Measurements from ENCODE around the gene KIRREL2. TPM values are rescaled to one million over a fixed set of nuclear protein-coding genes. Genes with fewer than 3 reads are reported as not detected.

KIRREL2 gene
- total and polyA plus RNA-seq, 2 experiments from 2014 or later, result 3.6 to 9.9 TPM

DNA sequence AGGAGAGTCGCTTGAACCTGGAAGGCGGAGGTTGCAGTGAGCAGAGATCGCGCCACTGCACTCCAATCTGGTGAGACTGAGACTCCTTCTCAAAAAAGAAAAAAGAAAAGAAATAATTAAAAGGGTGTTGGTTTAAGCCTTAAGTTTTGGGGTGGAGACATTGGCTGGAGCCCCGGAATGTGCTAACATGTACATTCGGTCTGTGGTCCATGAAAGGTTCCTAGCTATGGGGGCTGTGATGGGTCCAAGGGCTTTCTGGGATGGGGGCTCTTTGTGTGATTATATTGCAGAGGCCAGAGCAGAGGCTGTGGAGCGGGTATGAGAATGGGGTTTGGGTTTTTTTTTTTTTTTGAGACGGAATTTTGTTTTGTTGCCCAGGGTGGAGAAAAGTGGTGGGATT, 29.2 kb downstream of the KIRREL2 start:
- Histone ChIP-seq H3K79me2 (replicated peaks; ENCODE audit: insufficient read depth) (no peaks in the 10 kb centered on the region), H3K4me1 (ENCODE audit: insufficient read depth) (no peaks in the 10 kb centered on the region), H3K4me3 (no peak overlapping the region), H3K27ac (ENCODE audit: low read depth) (no peak overlapping the region), H3K36me3 (ENCODE audit: insufficient read depth) (peaks cover 8% of the 10 kb centered on the region; the same call in 1 of the 2 replicates), H3K4me2 (no peak overlapping the region), H2AFZ (no peak overlapping the region), H3K27me3 (ENCODE audit: insufficient read depth) (no peaks in the 10 kb centered on the region), H3K9me2 (ENCODE audit: insufficient read depth) (no peaks in the 10 kb centered on the region), H3F3A (replicated peaks; ENCODE audit: low read depth) (no peaks in the 10 kb centered on the region), H4K20me1 (replicated peaks; ENCODE audit: insufficient read depth) (peaks cover under 1% of the 10 kb centered on the region; the same call in 1 of the 2 replicates)
- TF ChIP-seq NANOG (IDR thresholded peaks at IDR 0.05; ENCODE audit: borderline replicate concordance), result no peak
- H3K4me3 Mint-ChIP-seq, result no peak overlapping the region
- H3K9me3 Mint-ChIP-seq, result no peaks in the 10 kb centered on the region
- H3K4me1 Mint-ChIP-seq, result no peaks in the 10 kb centered on the region
- H3K27me3 Mint-ChIP-seq (ENCODE audit: insufficient read depth, low read depth, poor library complexity), result peaks cover 13% of the 10 kb centered on the region
- ATAC-seq (no peak), DNase-seq (ENCODE audit: low spot score) (no peak)
- H3K36me3 Mint-ChIP-seq (ENCODE audit: low read depth), result peaks cover 42% of the 10 kb centered on the region
- H3K27ac Mint-ChIP-seq, result no peak overlapping the region

DNA sequence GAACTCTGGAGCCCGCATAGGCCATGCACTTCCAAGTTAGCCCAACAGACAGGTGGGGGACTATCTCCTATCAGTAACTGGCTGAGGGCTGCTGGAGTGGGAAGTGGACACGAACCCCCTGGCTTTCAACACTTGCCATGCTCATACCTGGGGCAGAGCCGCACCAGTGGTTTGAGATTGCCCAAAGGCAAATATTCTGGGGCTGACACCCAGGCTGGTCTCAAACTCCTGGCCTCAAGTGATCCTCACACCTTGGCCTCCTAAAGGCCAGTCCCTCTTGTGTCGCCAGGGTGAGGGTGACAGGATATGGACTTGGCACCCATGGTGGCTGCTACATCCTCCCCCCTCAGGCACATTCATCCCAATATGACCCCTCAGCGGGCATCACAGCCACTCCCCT, 30.5 kb downstream of the KIRREL2 start:
- Histone ChIP-seq H3K36me3 (ENCODE audit: insufficient read depth) (peaks cover 8% of the 10 kb centered on the region; the same call in 1 of the 2 replicates), H3K9me2 (ENCODE audit: insufficient read depth) (no peaks in the 10 kb centered on the region), H3F3A (replicated peaks; ENCODE audit: low read depth) (no peaks in the 10 kb centered on the region), H3K4me1 (ENCODE audit: insufficient read depth) (no peaks in the 10 kb centered on the region), H3K27ac (ENCODE audit: low read depth) (no peak overlapping the region), H4K20me1 (replicated peaks; ENCODE audit: insufficient read depth) (peaks cover 4% of the 10 kb centered on the region; the same call in 1 of the 2 replicates), H3K79me2 (replicated peaks; ENCODE audit: insufficient read depth) (no peaks in the 10 kb centered on the region), H3K4me2 (no peak overlapping the region), H3K27me3 (ENCODE audit: insufficient read depth) (no peaks in the 10 kb centered on the region), H2AFZ (no peak overlapping the region), H3K4me3 (no peak overlapping the region)
- H3K4me3 Mint-ChIP-seq, result no peak overlapping the region
- DNase-seq (ENCODE audit: low spot score), result no peak
- no peaks in the 10 kb centered on the region for H3K9me3 Mint-ChIP-seq
- H3K27me3 Mint-ChIP-seq (ENCODE audit: insufficient read depth, low read depth, poor library complexity), result peaks cover 13% of the 10 kb centered on the region
- peaks cover 45% of the 10 kb centered on the region for H3K36me3 Mint-ChIP-seq (ENCODE audit: low read depth)
- no peak for ATAC-seq
- H3K4me1 Mint-ChIP-seq, result no peaks in the 10 kb centered on the region
- no peak overlapping the region for H3K27ac Mint-ChIP-seq
- TF ChIP-seq NANOG (IDR thresholded peaks at IDR 0.05; ENCODE audit: borderline replicate concordance), result no peak
- TF ChIP-seq, protein P1, sequence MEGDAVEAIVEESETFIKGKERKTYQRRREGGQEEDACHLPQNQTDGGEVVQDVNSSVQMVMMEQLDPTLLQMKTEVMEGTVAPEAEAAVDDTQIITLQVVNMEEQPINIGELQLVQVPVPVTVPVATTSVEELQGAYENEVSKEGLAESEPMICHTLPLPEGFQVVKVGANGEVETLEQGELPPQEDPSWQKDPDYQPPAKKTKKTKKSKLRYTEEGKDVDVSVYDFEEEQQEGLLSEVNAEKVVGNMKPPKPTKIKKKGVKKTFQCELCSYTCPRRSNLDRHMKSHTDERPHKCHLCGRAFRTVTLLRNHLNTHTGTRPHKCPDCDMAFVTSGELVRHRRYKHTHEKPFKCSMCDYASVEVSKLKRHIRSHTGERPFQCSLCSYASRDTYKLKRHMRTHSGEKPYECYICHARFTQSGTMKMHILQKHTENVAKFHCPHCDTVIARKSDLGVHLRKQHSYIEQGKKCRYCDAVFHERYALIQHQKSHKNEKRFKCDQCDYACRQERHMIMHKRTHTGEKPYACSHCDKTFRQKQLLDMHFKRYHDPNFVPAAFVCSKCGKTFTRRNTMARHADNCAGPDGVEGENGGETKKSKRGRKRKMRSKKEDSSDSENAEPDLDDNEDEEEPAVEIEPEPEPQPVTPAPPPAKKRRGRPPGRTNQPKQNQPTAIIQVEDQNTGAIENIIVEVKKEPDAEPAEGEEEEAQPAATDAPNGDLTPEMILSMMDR (conservative IDR thresholded peaks at IDR 0.05; ENCODE audit: low read depth in 2 of 2), result no peak
- TF ChIP-seq ZNF114 (CRISPR knock-in tag; IDR thresholded peaks at IDR 0.05), result no peak
- TF ChIP-seq, protein P2, sequence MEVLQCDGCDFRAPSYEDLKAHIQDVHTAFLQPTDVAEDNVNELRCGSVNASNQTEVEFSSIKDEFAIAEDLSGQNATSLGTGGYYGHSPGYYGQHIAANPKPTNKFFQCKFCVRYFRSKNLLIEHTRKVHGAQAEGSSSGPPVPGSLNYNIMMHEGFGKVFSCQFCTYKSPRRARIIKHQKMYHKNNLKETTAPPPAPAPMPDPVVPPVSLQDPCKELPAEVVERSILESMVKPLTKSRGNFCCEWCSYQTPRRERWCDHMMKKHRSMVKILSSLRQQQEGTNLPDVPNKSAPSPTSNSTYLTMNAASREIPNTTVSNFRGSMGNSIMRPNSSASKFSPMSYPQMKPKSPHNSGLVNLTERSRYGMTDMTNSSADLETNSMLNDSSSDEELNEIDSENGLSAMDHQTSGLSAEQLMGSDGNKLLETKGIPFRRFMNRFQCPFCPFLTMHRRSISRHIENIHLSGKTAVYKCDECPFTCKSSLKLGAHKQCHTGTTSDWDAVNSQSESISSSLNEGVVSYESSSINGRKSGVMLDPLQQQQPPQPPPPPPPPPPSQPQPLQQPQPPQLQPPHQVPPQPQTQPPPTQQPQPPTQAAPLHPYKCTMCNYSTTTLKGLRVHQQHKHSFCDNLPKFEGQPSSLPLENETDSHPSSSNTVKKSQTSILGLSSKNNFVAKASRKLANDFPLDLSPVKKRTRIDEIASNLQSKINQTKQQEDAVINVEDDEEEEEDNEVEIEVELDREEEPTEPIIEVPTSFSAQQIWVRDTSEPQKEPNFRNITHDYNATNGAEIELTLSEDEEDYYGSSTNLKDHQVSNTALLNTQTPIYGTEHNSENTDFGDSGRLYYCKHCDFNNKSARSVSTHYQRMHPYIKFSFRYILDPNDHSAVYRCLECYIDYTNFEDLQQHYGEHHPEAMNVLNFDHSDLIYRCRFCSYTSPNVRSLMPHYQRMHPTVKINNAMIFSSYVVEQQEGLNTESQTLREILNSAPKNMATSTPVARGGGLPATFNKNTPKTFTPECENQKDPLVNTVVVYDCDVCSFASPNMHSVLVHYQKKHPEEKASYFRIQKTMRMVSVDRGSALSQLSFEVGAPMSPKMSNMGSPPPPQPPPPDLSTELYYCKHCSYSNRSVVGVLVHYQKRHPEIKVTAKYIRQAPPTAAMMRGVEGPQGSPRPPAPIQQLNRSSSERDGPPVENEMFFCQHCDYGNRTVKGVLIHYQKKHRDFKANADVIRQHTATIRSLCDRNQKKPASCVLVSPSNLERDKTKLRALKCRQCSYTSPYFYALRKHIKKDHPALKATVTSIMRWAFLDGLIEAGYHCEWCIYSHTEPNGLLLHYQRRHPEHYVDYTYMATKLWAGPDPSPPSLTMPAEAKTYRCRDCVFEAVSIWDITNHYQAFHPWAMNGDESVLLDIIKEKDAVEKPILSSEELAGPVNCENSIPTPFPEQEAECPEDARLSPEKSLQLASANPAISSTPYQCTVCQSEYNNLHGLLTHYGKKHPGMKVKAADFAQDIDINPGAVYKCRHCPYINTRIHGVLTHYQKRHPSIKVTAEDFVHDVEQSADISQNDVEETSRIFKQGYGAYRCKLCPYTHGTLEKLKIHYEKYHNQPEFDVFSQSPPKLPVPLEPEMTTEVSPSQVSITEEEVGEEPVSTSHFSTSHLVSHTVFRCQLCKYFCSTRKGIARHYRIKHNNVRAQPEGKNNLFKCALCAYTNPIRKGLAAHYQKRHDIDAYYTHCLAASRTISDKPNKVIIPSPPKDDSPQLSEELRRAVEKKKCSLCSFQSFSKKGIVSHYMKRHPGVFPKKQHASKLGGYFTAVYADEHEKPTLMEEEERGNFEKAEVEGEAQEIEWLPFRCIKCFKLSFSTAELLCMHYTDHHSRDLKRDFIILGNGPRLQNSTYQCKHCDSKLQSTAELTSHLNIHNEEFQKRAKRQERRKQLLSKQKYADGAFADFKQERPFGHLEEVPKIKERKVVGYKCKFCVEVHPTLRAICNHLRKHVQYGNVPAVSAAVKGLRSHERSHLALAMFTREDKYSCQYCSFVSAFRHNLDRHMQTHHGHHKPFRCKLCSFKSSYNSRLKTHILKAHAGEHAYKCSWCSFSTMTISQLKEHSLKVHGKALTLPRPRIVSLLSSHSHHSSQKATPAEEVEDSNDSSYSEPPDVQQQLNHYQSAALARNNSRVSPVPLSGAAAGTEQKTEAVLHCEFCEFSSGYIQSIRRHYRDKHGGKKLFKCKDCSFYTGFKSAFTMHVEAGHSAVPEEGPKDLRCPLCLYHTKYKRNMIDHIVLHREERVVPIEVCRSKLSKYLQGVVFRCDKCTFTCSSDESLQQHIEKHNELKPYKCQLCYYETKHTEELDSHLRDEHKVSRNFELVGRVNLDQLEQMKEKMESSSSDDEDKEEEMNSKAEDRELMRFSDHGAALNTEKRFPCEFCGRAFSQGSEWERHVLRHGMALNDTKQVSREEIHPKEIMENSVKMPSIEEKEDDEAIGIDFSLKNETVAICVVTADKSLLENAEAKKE (CRISPR knock-in tag; IDR thresholded peaks at IDR 0.05), result no peak
- no peak for TF ChIP-seq EZH2 (IDR thresholded peaks at IDR 0.05; ENCODE audit: low read depth, unreplicated experiment)
- no peak for TF ChIP-seq POLR2AphosphoS5 (IDR thresholded peaks at IDR 0.05; ENCODE audit: low read depth)
- no peak for TF ChIP-seq ZNF331 (CRISPR knock-in tag; IDR thresholded peaks at IDR 0.05; ENCODE audit: low read depth)
- TF ChIP-seq, protein P3, sequence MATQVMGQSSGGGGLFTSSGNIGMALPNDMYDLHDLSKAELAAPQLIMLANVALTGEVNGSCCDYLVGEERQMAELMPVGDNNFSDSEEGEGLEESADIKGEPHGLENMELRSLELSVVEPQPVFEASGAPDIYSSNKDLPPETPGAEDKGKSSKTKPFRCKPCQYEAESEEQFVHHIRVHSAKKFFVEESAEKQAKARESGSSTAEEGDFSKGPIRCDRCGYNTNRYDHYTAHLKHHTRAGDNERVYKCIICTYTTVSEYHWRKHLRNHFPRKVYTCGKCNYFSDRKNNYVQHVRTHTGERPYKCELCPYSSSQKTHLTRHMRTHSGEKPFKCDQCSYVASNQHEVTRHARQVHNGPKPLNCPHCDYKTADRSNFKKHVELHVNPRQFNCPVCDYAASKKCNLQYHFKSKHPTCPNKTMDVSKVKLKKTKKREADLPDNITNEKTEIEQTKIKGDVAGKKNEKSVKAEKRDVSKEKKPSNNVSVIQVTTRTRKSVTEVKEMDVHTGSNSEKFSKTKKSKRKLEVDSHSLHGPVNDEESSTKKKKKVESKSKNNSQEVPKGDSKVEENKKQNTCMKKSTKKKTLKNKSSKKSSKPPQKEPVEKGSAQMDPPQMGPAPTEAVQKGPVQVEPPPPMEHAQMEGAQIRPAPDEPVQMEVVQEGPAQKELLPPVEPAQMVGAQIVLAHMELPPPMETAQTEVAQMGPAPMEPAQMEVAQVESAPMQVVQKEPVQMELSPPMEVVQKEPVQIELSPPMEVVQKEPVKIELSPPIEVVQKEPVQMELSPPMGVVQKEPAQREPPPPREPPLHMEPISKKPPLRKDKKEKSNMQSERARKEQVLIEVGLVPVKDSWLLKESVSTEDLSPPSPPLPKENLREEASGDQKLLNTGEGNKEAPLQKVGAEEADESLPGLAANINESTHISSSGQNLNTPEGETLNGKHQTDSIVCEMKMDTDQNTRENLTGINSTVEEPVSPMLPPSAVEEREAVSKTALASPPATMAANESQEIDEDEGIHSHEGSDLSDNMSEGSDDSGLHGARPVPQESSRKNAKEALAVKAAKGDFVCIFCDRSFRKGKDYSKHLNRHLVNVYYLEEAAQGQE (IDR thresholded peaks at IDR 0.05; ENCODE audit: unreplicated experiment), result no peak
- TF ChIP-seq, protein P4, sequence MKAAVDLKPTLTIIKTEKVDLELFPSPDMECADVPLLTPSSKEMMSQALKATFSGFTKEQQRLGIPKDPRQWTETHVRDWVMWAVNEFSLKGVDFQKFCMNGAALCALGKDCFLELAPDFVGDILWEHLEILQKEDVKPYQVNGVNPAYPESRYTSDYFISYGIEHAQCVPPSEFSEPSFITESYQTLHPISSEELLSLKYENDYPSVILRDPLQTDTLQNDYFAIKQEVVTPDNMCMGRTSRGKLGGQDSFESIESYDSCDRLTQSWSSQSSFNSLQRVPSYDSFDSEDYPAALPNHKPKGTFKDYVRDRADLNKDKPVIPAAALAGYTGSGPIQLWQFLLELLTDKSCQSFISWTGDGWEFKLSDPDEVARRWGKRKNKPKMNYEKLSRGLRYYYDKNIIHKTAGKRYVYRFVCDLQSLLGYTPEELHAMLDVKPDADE (IDR thresholded peaks at IDR 0.05), result no peak
